Astrocyte of the cerebellum (primary cell): ENCODE measurements around the gene SKOR1.
A peak's percentile ranks its signal among the peaks of the same experiment; 100 is the strongest.

Experiments
- DNase-seq: peaks from one replicate; pipeline ENCODE4 v3.0.0-alpha.2; 2011; ENCODE audit warnings: low read depth
- H3K4me3 ChIP-seq: 2 replicates; pipeline ENCODE4 v1.5.1; 2011; ENCODE audit warnings: mild to moderate bottlenecking, low read depth, low read length, moderate library complexity
- CTCF ChIP-seq: IDR thresholded peaks from 2 replicates; pipeline ENCODE4 v1.5.1; 2012; ENCODE audit warnings: low read length, low read depth, moderate library complexity, mild to moderate bottlenecking; ENCODE audit errors: missing control alignments
- in situ Hi-C: cut with HindIII; loops from 2 replicates; pipeline ENCODE4 v1.10.0; 2017; ENCODE audit warnings: low sequenced_read_pairs

SKOR1 gene

GRCh38 chr15:67870868-67871408, 45.6 kb downstream of the SKOR1 start:
- TF ChIP-seq CTCF, result no peak
- in situ Hi-C loops, result no loop called here
- no peak overlapping the region for H3K4me3 ChIP-seq
- no peak for DNase-seq

GRCh38 chr15:67873777-67874176, 48.5 kb downstream of the SKOR1 start:
- in situ Hi-C loops, result no loop called here
- TF ChIP-seq CTCF, result no peak
- no peak overlapping the region for H3K4me3 ChIP-seq
- no peak for DNase-seq

GRCh38 chr15:67878712-67879206, 53.5 kb downstream of the SKOR1 start:
- in situ Hi-C loops, result no loop called here
- no peak for TF ChIP-seq CTCF
- DNase-seq, result no peak
- H3K4me3 ChIP-seq, result no peak overlapping the region

GRCh38 chr15:67879440-67880129, 54.3 kb downstream of the SKOR1 start:
- no peak for DNase-seq
- no peak for TF ChIP-seq CTCF
- in situ Hi-C loops, result no loop called here

GRCh38 chr15:67880651-67881182, 55.4 kb downstream of the SKOR1 start:
- in situ Hi-C loops, result no loop called here
- H3K4me3 ChIP-seq, result no peak overlapping the region
- no peak for TF ChIP-seq CTCF

More at GRCh38 chr15:67879440-67880129, 54.3 kb downstream of the SKOR1 start:
- H3K4me3 ChIP-seq, result no peak overlapping the region

GRCh38 chr15:67882487-67883233, 57.4 kb downstream of the SKOR1 start:
- H3K4me3 ChIP-seq, result no peak overlapping the region
- DNase-seq, result no peak
- TF ChIP-seq CTCF, result no peak
- in situ Hi-C loops, result no loop called here

More at GRCh38 chr15:67880651-67881182, 55.4 kb downstream of the SKOR1 start:
- DNase-seq, result peak; percentile 19
